Measurements from ENCODE around the gene URB1. TPM values are rescaled to one million over a fixed set of nuclear protein-coding genes. Genes with fewer than 3 reads are reported as not detected.

The URB1 gene
- total and polyA plus RNA-seq, 2 of the 8 experiments (the other 6 are each of a cell fraction or from before 2014, with no cell fraction given), result 8.1 to 28.9 TPM

DNA sequence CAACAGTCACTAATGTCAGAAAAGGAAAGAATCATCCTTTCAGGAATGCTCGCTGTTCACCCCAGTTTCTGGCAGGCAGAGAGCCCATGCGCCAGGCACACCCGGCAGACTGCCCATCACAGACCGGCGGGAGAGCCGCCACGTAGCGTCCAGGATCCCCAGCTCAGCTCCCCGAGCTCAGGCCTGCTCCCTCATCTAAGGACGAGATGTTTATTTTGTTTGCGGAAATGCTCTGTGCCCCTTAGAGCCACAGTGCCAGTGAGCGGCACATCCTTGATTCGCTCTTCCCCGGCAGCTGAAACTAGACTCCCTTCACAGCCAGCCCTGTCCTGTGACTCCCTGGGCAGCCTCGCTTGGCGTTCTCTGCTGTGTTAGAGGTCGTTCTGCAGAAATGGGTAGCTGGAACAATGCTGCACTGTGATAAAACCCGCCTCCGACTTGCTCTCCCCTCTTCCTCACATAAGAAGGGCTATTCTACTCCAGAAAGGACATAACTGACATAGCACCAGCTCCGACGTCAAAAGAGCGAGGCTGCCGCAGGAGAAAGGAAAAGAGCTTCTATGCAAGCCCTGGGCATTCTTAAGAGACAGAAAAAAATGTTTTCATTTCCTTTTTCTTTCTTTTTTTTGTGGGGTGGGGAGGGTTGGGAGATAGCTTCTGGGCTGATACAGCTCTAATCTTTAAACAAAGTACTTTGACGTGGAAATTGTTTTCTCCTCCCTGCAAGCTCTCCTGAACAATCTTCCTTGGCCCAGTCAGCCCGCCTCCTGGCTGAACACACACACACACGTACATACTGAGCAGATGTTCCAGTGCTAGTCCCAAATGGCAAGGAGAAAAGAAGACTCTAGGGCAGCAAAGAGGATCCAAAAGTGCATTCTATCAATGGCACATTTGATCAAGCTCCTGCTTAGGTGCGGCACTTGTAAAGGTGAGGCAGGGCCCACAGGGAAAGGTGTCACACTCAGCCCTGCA is 56.9 kb downstream of the URB1 start:
- Histone ChIP-seq H3K36me3 (ENCODE audit: control insufficient read depth in 2 of 4, insufficient read depth in 4 of 4, low read length in 3 of 4) (peaks cover 16 to 64% (median 42%) of the 10 kb centered on the region in 4 experiments), H2BK12ac (ENCODE audit: low read depth, low read length) (no peak overlapping the region), H2BK20ac (ENCODE audit: low read length) (no peak overlapping the region), H4K8ac (ENCODE audit: extremely low read depth, insufficient read depth, low read length) (no peak overlapping the region), H2BK120ac (replicated peaks; ENCODE audit: low read depth, low read length) (no peak overlapping the region), H3K27ac (ENCODE audit: low read depth, low read length) (no peak overlapping the region), H2BK15ac (ENCODE audit: low read length) (no peak overlapping the region), H3K18ac (ENCODE audit: extremely low read depth, low read length) (no peak overlapping the region), H3K23me2 (ENCODE audit: low read depth, low read length) (no peaks in the 10 kb centered on the region), H3K4ac (replicated peaks; ENCODE audit: insufficient read length, low read depth, low read length) (no peak overlapping the region), H4K5ac (ENCODE audit: insufficient read length, low read depth, low read length) (no peak overlapping the region), H4K91ac (replicated peaks; ENCODE audit: insufficient read length, low read length) (no peak overlapping the region), H3K23ac (ENCODE audit: insufficient read length) (no peak overlapping the region), H3K4me2 (ENCODE audit: insufficient read depth in 1 of 2, low read depth in 2 of 2, low read length in 2 of 2) (no peak overlapping the region), H3K4me3 (ENCODE audit: extremely low read depth in 1 of 4, insufficient read depth in 2 of 4, low read depth in 3 of 4, low read length in 4 of 4) (no peak overlapping the region), H3K27me3 (replicated peaks in 1 of 4; ENCODE audit: control insufficient read depth in 3 of 4, extremely low read depth in 1 of 4, insufficient read depth in 3 of 4, low read length in 3 of 4) (no peaks in the 10 kb centered on the region), H3K4me1 (replicated peaks in 1 of 4; ENCODE audit: control insufficient read depth in 3 of 4, insufficient read depth in 4 of 4, low read length in 3 of 4) (peaks cover 0 to 14% (median 5%) of the 10 kb centered on the region in 4 experiments; a peak in 3 of 7 replicates), H2AK5ac (ENCODE audit: low read depth, low read length) (no peak overlapping the region), H2AFZ (ENCODE audit: low read length) (no peak overlapping the region), H3K9ac (replicated peaks in 1 of 4; ENCODE audit: extremely low read depth in 1 of 4, low read depth in 3 of 4, low read length in 3 of 4) (no peak overlapping the region), H3K14ac (ENCODE audit: insufficient read length) (no peak overlapping the region), H3K79me1 (ENCODE audit: low read depth, low read length) (no peaks in the 10 kb centered on the region; the same call in 1 of the 2 replicates), H3K56ac (replicated peaks; ENCODE audit: insufficient read length, low read depth, low read length) (no peak overlapping the region), H4K20me1 (replicated peaks in 1 of 2; ENCODE audit: control insufficient read depth in 1 of 2, insufficient read depth in 2 of 2, low read length in 2 of 2) (peaks cover 0 to 6% of the 10 kb centered on the region in 2 experiments), H3K9me3 (ENCODE audit: insufficient read depth in 2 of 2, low read depth in 1 of 2, low read length in 1 of 2) (no peaks in the 10 kb centered on the region), H3K79me2 (ENCODE audit: control insufficient read depth in 1 of 2, insufficient read depth in 2 of 2, low read length in 2 of 2) (0 out of 4 replicates have a peak, but pooled peaks cover 0 to 3% of the 10 kb centered on the region in 2 experiments), H2BK5ac (ENCODE audit: low read depth, low read length) (no peak overlapping the region)
- ChIA-PET POLR2A (ENCODE audit: partially characterized antibody) (interaction anchor here (1.1 kb wide), 1 partner anchor 13 kb away, joined by 4 read pairs; no protein-coding TSS in a partner anchor), CTCF (ENCODE audit: partially characterized antibody) (interaction anchor here (0.6 to 1.7 kb wide), 4 partner anchors 11 to 265 kb away, joined by 3 to 5 read pairs (median 4); no protein-coding TSS in a partner anchor)
- TF ChIP-seq CEBPB (IDR thresholded peaks at IDR 0.05; ENCODE audit: low read depth, low read length) (no peak), KDM5A (IDR thresholded peaks at IDR 0.05; ENCODE audit: low read length) (no peak), MAX (IDR thresholded peaks at IDR 0.05) (no peak), TAF7 (optimal IDR thresholded peaks at IDR 0.05; ENCODE audit: borderline replicate concordance, low read depth, low read length) (no peak)
- 88% methylated on average over 26 of the region's 27 CpGs; no CpG with 5 or more reads in 1 of the 2 experiments for WGBS, 2 experiments (ENCODE audit: extremely low coverage in 1 of 2, insufficient coverage in 1 of 2, insufficient read length in 1 of 2, insufficient replicate concordance in 2 of 2, low coverage in 1 of 2, low lambda C conversion rate in 2 of 2, missing lambda C conversion rate in 1 of 2)
- DNase-seq (ENCODE audit: low read depth in 1 of 2, low spot score in 2 of 2) (no peak), FAIRE-seq (no peak)
